K562 (cell line): ENCODE measurements around the gene UBE2E2.

Source experiments
- CEBPG ChIP-seq, 3 experiments: fragments of 200-800 bp in 1 of 3; sonication (Bioruptor generic) in 1 of 3; sonication (generic) in 1 of 3; formaldehyde crosslinking in 1 of 3; IDR thresholded peaks in 2 of 3; conservative IDR thresholded peaks in 1 of 3; 2 replicates each; pipeline versions ENCODE4 v1.6.1 to v1.8.0; 2016 to 2022; ENCODE audit warnings: missing compliant biosample characterization in 2 of 3, missing genetic modification characterization in 2 of 3, mild to moderate bottlenecking in 1 of 3, missing genetic modification reagents in 1 of 3
- MCM3 ChIP-seq: fragments of 450-650 bp; IDR thresholded peaks from 2 replicates; pipeline ENCODE4 v1.6.1; 2016
- TF ChIP-seq, protein P1 (sequence below), 3 experiments: IDR thresholded peaks in 2 of 3; conservative IDR thresholded peaks in 1 of 3; 2 replicates each; pipeline ENCODE4 v1.5.1; 2011 to 2012; ENCODE audit warnings: low read length in 3 of 3, mild to moderate bottlenecking in 3 of 3, control low read depth in 2 of 3, improper control_type of control experiment in 1 of 3, inconsistent platforms in 1 of 3, low read depth in 1 of 3, mixed read lengths in 1 of 3, moderate library complexity in 1 of 3; ENCODE audit not compliant: insufficient read depth in 2 of 3

DNA sequence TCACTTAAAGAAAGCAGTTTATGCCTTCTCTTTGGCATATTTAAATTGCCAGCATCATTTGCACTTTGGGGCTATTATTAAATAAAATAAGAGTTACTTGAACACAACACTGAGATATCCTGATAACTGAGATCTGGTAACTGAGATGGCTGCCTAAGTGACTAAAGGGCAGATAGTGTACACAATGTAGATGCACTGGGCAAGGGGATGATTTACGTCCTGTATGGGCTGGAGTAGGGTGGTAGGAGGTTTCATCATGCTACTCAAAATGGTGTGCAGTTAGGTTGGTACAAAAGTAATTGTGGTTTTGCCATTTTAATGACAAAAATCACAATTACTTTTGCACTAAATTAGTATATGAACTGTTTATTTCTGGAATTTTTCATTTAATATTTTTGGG, 196.1 kb downstream of the UBE2E2 start:
- TF ChIP-seq CEBPG (CRISPR knock-in tag; IDR thresholded peaks at IDR 0.05), result no peak
- no peak for TF ChIP-seq CEBPG (tag; conservative IDR thresholded peaks at IDR 0.05 in 1 of 2, IDR thresholded peaks at IDR 0.05 in 1 of 2)
- TF ChIP-seq, protein P1, sequence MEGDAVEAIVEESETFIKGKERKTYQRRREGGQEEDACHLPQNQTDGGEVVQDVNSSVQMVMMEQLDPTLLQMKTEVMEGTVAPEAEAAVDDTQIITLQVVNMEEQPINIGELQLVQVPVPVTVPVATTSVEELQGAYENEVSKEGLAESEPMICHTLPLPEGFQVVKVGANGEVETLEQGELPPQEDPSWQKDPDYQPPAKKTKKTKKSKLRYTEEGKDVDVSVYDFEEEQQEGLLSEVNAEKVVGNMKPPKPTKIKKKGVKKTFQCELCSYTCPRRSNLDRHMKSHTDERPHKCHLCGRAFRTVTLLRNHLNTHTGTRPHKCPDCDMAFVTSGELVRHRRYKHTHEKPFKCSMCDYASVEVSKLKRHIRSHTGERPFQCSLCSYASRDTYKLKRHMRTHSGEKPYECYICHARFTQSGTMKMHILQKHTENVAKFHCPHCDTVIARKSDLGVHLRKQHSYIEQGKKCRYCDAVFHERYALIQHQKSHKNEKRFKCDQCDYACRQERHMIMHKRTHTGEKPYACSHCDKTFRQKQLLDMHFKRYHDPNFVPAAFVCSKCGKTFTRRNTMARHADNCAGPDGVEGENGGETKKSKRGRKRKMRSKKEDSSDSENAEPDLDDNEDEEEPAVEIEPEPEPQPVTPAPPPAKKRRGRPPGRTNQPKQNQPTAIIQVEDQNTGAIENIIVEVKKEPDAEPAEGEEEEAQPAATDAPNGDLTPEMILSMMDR (IDR thresholded peaks at IDR 0.05 in 2 of 3, conservative IDR thresholded peaks at IDR 0.05 in 1 of 3; ENCODE audit: insufficient read depth in 2 of 3, low read depth in 1 of 3, low read length in 3 of 3), result no peak
- no peak for TF ChIP-seq MCM3
